Muscle of back (tissue), 11 donors: Measurements from ENCODE around the gene GRM4. TPM values are rescaled to one million over a fixed set of nuclear protein-coding genes. Genes with fewer than 3 reads are reported as not detected.

ENCODE experiments used
- DNase-seq, 3 donors: peaks; one replicate each; pipeline versions ENCODE4 v3.0.0 to v3.0.0-alpha.2; 2013
- polyA plus RNA-seq, 10 donors: library from polyadenylated mRNA; unstranded; fragments of 120-200 nt; gene quantifications; one replicate each; pipeline ENCODE4 v1.2.1, GENCODE V29; 2013; ENCODE audit not compliant: insufficient read length in 10 of 10

The GRM4 gene
- polyA plus RNA-seq, 10 donors, result 0.48 to 2.6 (median 1.3) TPM

- no peak for DNase-seq
Observed at GRCh38 chr6:34157851-34158250, 12.0 kb upstream of the GRM4 start.

- no peak for DNase-seq
Observed at GRCh38 chr6:34157236-34157830, 11.4 kb upstream of the GRM4 start.

- no peak for DNase-seq
Observed at GRCh38 chr6:34155471-34156300, 9.8 kb upstream of the GRM4 start.

GRCh38 chr6:34154668-34155447, 9.0 kb upstream of the GRM4 start:
- DNase-seq, result peak; percentile 16 to 76 (median 44)

- no peak for DNase-seq
Observed at GRCh38 chr6:34152806-34153520, 7.1 kb upstream of the GRM4 start.

- no peak for DNase-seq
Observed at GRCh38 chr6:34152042-34152524, 6.2 kb upstream of the GRM4 start.

GRCh38 chr6:34151321-34152041, 5.6 kb upstream of the GRM4 start:
- DNase-seq, result no peak

- DNase-seq, result no peak
Observed at GRCh38 chr6:34150766-34151165, 4.9 kb upstream of the GRM4 start.

GRCh38 chr6:34149831-34150400, 4.0 kb upstream of the GRM4 start:
- DNase-seq, result no peak

GRCh38 chr6:34149452-34149810, 3.5 kb upstream of the GRM4 start:
- no peak for DNase-seq

- DNase-seq, result no peak
Observed at GRCh38 chr6:34148631-34149451, 3.0 kb upstream of the GRM4 start.

- peak in 1 of 3 donors; percentile 21 for DNase-seq
Observed at GRCh38 chr6:34147906-34148630, 2.2 kb upstream of the GRM4 start.

GRCh38 chr6:34146801-34147592, 1.1 kb upstream of the GRM4 start:
- DNase-seq, result no peak

GRCh38 chr6:34145161-34146020, 496 bp downstream of the GRM4 start:
- peak; percentile 15 to 82 (median 67) for DNase-seq

GRCh38 chr6:34144581-34145160, 1.2 kb downstream of the GRM4 start:
- no peak for DNase-seq

GRCh38 chr6:34143884-34144580, 1.9 kb downstream of the GRM4 start:
- peak in 2 of 3 donors; percentile 16 to 66 for DNase-seq
